Measurements from ENCODE around the gene EXOC4. TPM values are rescaled to one million over a fixed set of nuclear protein-coding genes. Genes with fewer than 3 reads are reported as not detected.

The EXOC4 gene
- total RNA-seq, 4 donors from 2014 or later = 36.9 to 78.0 (median 52.2) TPM

DNA sequence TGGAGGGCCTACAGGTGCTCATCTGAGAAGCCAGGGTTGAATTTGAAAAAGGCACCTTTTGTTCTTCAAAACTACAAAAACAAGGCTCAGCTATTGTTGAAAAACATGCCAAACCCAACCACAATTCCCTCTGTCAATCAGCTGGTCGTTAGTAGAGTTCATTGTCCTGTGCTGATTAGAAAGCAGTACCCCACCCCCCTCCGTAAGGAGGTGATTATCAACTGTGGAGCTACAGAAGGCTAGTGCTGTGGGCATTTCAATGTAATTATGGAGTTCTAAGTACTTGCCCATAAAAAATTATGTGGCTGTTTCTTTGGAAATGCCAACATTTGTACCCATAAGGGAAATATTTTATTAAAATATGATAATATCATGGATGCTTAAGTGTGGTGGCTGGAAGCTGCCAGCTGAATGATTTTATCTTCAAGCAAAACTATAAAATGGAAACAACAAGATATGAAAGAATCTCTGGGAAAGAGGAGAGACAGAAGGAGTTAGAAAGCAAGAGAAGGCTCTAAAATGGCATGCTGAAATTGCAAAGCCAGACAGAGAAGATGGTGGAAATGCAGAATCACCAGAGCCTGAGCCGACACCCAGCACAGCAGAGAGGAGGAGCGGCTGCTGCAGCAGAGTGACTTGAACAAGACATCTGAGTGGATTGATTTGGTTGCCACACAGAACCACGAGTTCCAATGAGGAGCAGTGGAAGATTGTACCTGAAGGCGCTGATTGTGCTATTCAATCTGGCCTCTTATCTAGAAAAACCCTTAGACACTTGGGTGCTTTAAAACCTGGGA is 694.8 kb downstream of the EXOC4 start:
- Histone ChIP-seq H3K4me3 (no peak overlapping the region), H3K27ac (no peak overlapping the region), H3K27me3 (no peaks in the 10 kb centered on the region), H3K9me3 (no peaks in the 10 kb centered on the region), H3K4me1 (no peaks in the 10 kb centered on the region), H3K36me3 (peaks cover 0 to 7% of the 10 kb centered on the region in 2 donors)
- ATAC-seq (no peak), DNase-seq (no peak)
- intact Hi-C loops (cut with DNase I; ENCODE audit: low total_unique reads) = no loop called here
- in situ Hi-C loops (cut with MboI; ENCODE audit: low sequenced_read_pairs in 4 of 4) = no loop called here
- TF ChIP-seq, protein P1, sequence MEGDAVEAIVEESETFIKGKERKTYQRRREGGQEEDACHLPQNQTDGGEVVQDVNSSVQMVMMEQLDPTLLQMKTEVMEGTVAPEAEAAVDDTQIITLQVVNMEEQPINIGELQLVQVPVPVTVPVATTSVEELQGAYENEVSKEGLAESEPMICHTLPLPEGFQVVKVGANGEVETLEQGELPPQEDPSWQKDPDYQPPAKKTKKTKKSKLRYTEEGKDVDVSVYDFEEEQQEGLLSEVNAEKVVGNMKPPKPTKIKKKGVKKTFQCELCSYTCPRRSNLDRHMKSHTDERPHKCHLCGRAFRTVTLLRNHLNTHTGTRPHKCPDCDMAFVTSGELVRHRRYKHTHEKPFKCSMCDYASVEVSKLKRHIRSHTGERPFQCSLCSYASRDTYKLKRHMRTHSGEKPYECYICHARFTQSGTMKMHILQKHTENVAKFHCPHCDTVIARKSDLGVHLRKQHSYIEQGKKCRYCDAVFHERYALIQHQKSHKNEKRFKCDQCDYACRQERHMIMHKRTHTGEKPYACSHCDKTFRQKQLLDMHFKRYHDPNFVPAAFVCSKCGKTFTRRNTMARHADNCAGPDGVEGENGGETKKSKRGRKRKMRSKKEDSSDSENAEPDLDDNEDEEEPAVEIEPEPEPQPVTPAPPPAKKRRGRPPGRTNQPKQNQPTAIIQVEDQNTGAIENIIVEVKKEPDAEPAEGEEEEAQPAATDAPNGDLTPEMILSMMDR (IDR thresholded peaks at IDR 0.05 in 4 of 5, conservative IDR thresholded peaks at IDR 0.05 in 1 of 5) = no peak
- no peak for TF ChIP-seq POLR2A (IDR thresholded peaks at IDR 0.05)

DNA sequence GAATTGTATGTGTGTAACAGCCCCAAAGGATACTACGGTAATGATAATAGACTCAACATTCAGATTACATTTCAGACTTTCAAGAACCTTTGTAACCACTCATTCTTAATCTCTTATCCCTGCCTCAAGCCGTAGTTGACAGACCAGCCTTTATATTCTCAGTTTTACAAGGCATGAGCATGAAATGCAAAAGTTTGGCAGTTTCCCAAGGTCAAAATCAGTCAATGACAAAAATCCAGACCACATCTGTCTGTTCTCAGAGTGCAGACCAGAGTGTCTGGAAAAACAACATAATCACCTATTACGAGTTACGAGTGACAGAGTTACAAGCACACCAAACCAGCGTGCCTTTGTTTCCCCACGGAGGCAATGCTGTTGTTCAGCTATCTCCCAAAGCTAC is 695.7 kb downstream of the EXOC4 start:
- no peaks in the 10 kb centered on the region for H3K27me3 ChIP-seq
- H3K36me3 ChIP-seq = peaks cover 0 to 7% of the 10 kb centered on the region in 2 donors
- no peak for DNase-seq
- H3K27ac ChIP-seq = no peak overlapping the region
- in situ Hi-C loops (cut with MboI; ENCODE audit: low sequenced_read_pairs in 4 of 4) = no loop called here
- no peaks in the 10 kb centered on the region for H3K9me3 ChIP-seq
- TF ChIP-seq, protein P1 (IDR thresholded peaks at IDR 0.05 in 4 of 5, conservative IDR thresholded peaks at IDR 0.05 in 1 of 5) = no peak
- TF ChIP-seq POLR2A (IDR thresholded peaks at IDR 0.05) = no peak
- H3K4me1 ChIP-seq = no peaks in the 10 kb centered on the region
- intact Hi-C loops (cut with DNase I; ENCODE audit: low total_unique reads) = no loop called here
- no peak for ATAC-seq
- no peak overlapping the region for H3K4me3 ChIP-seq

DNA sequence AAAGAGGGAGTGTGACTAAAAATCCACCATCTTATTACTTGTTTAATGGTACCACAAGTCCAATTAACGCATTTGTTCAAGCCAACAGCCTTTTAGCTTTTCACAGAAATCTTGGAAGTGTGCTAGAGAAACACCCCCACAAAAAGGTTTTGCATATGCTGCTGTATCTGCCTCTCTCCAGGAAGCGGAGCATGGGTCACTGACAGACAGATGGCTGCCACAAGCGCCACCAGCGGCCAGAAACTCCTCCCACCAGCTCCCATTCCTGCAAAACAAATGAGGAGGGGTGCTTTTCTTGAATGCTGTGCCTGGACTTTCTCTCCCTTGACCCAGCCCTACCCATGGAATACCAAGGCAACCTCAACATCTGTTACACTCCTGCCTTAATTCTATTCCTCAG is 698.0 kb downstream of the EXOC4 start:
- in situ Hi-C loops (cut with MboI; ENCODE audit: low sequenced_read_pairs in 4 of 4) = no loop called here
- H3K4me1 ChIP-seq = no peaks in the 10 kb centered on the region
- H3K36me3 ChIP-seq = peaks cover 0 to 7% of the 10 kb centered on the region in 2 donors
- no peak overlapping the region for H3K4me3 ChIP-seq
- no peaks in the 10 kb centered on the region for H3K27me3 ChIP-seq
- H3K27ac ChIP-seq = no peak overlapping the region
- no peak for ATAC-seq
- H3K9me3 ChIP-seq = no peaks in the 10 kb centered on the region
- no peak for DNase-seq
- TF ChIP-seq, protein P1 (IDR thresholded peaks at IDR 0.05 in 4 of 5, conservative IDR thresholded peaks at IDR 0.05 in 1 of 5) = no peak
- TF ChIP-seq POLR2A (IDR thresholded peaks at IDR 0.05) = no peak
- intact Hi-C loops (cut with DNase I; ENCODE audit: low total_unique reads) = no loop called here

DNA sequence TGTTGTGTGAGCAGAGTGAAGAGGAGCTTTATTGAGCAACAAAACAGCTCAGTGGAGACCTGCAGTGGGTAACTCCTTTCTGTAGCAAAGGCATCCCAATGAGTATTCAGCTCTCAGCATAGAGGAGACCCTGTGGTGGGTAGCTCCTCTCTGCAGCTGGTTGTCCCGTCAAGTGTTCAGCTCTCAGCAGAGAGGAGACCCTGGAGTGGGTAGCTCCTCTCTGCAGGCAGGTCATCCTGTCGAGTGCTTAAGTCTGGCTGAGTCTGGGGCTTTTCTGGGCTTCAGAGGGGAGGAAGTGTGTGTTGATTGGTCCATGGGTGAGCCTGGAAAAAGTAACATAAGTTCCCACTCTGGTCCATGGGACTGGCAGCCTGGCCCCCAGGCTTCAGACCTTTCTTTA is 702.3 kb downstream of the EXOC4 start:
- H3K27me3 ChIP-seq = no peaks in the 10 kb centered on the region
- no peaks in the 10 kb centered on the region for H3K9me3 ChIP-seq
- in situ Hi-C loops (cut with MboI; ENCODE audit: low sequenced_read_pairs in 4 of 4) (no loop called here), intact Hi-C loops (cut with DNase I; ENCODE audit: low total_unique reads) (no loop called here)
- no peaks in the 10 kb centered on the region for H3K4me1 ChIP-seq
- H3K27ac ChIP-seq = no peak overlapping the region
- no peak for DNase-seq
- TF ChIP-seq, protein P1 (IDR thresholded peaks at IDR 0.05 in 4 of 5, conservative IDR thresholded peaks at IDR 0.05 in 1 of 5) = no peak
- TF ChIP-seq POLR2A (IDR thresholded peaks at IDR 0.05) = no peak
- no peak for ATAC-seq
- peaks cover 0 to 7% of the 10 kb centered on the region in 2 donors for H3K36me3 ChIP-seq
- H3K4me3 ChIP-seq = no peak overlapping the region

Data from gastrocnemius medialis (tissue), 4 donors.